H1 (cell line): ENCODE measurements around the gene PTPN3.

Experiments
- BACH1 ChIP-seq: IDR thresholded peaks from 2 replicates; pipeline ENCODE4 v1.6.1; 2012; ENCODE audit warnings: low read length, improper control_type of control experiment
- CEBPB ChIP-seq: IDR thresholded peaks from 2 replicates; pipeline ENCODE4 v1.6.1; 2012; ENCODE audit warnings: low read depth, low read length
- EP300 ChIP-seq, 2 experiments: IDR thresholded peaks; 1 replicate in 1 of 2; 2 replicates in 1 of 2; pipeline ENCODE4 v1.6.1; 2011 to 2012; ENCODE audit warnings: low read depth in 2 of 2, low read length in 2 of 2, mild to moderate bottlenecking in 2 of 2, borderline replicate concordance in 1 of 2, inconsistent platforms in 1 of 2, moderate library complexity in 1 of 2
- EZH2 ChIP-seq: fragments of 200-600 bp; sonication (generic); IDR thresholded peaks from 2 replicates; pipeline ENCODE4 v1.7.1; 2012; ENCODE audit warnings: low read depth, mild to moderate bottlenecking, moderate library complexity, low read length, inconsistent platforms; ENCODE audit not compliant: severe bottlenecking
- HDAC6 ChIP-seq: IDR thresholded peaks from one replicate; pipeline ENCODE4 v1.7.1; 2012; ENCODE audit warnings: low read depth, mild to moderate bottlenecking, inconsistent platforms, low read length, moderate library complexity
- KDM1A ChIP-seq: fragments of 200-600, 300-600 bp; sonication (generic); IDR thresholded peaks from 2 replicates; pipeline ENCODE4 v1.7.1; 2016; ENCODE audit warnings: mild to moderate bottlenecking, low read length, borderline replicate concordance
- SP2 ChIP-seq: IDR thresholded peaks from 2 replicates; pipeline ENCODE4 v1.6.1; 2012; ENCODE audit warnings: mild to moderate bottlenecking, low read length, inconsistent platforms
- SP4 ChIP-seq: IDR thresholded peaks from 2 replicates; pipeline ENCODE4 v1.6.1; 2012; ENCODE audit warnings: low read length, inconsistent platforms
- TEAD4 ChIP-seq: IDR thresholded peaks from 2 replicates; pipeline ENCODE4 v1.6.1; 2012; ENCODE audit warnings: low read depth, low read length, inconsistent platforms, mixed read lengths
- YY1 ChIP-seq: IDR thresholded peaks from 2 replicates; pipeline ENCODE4 v1.6.1; 2011; ENCODE audit warnings: low read depth, mild to moderate bottlenecking, low read length
- TF ChIP-seq, protein P1 (sequence below), 3 experiments: IDR thresholded peaks; 1 replicate in 2 of 3; 2 replicates in 1 of 3; pipeline versions ENCODE4 v1.5.1 to v1.6.1; 2011; ENCODE audit warnings: low read length in 3 of 3, mild to moderate bottlenecking in 3 of 3, inconsistent platforms in 2 of 3, low read depth in 1 of 3, moderate library complexity in 1 of 3; ENCODE audit not compliant: insufficient read depth in 1 of 3; ENCODE audit errors: control extremely low read depth in 1 of 3
- TF ChIP-seq, protein P2 (sequence below): IDR thresholded peaks from 2 replicates; pipeline ENCODE4 v1.6.1; 2012; ENCODE audit warnings: inconsistent platforms

GRCh38 chr9:109509611-109510010 lies 11.5 kb upstream of the PTPN3 start:
- TF ChIP-seq, protein P1, sequence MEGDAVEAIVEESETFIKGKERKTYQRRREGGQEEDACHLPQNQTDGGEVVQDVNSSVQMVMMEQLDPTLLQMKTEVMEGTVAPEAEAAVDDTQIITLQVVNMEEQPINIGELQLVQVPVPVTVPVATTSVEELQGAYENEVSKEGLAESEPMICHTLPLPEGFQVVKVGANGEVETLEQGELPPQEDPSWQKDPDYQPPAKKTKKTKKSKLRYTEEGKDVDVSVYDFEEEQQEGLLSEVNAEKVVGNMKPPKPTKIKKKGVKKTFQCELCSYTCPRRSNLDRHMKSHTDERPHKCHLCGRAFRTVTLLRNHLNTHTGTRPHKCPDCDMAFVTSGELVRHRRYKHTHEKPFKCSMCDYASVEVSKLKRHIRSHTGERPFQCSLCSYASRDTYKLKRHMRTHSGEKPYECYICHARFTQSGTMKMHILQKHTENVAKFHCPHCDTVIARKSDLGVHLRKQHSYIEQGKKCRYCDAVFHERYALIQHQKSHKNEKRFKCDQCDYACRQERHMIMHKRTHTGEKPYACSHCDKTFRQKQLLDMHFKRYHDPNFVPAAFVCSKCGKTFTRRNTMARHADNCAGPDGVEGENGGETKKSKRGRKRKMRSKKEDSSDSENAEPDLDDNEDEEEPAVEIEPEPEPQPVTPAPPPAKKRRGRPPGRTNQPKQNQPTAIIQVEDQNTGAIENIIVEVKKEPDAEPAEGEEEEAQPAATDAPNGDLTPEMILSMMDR (IDR thresholded peaks at IDR 0.05; ENCODE audit: control extremely low read depth in 1 of 3, insufficient read depth in 1 of 3, low read depth in 1 of 3, low read length in 3 of 3) = no peak
- TF ChIP-seq TEAD4 (no peak), YY1 (no peak), SP2 (no peak), KDM1A (no peak), SP4 (no peak), HDAC6 (no peak), EZH2 (no peak), BACH1 (no peak), CEBPB (no peak), EP300 (IDR thresholded peaks at IDR 0.05; ENCODE audit: borderline replicate concordance in 1 of 2, low read depth in 2 of 2, low read length in 2 of 2) (no peak)
- TF ChIP-seq, protein P2, sequence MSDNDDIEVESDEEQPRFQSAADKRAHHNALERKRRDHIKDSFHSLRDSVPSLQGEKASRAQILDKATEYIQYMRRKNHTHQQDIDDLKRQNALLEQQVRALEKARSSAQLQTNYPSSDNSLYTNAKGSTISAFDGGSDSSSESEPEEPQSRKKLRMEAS = no peak
